Transverse colon (tissue), 4 donors: Measurements from ENCODE around the gene UGT1A10. TPM values are rescaled to one million over a fixed set of nuclear protein-coding genes. Genes with fewer than 3 reads are reported as not detected.

Source experiments
- DNase-seq: peaks from one replicate; pipeline ENCODE4 v3.0.0-alpha.2; 2019
- H3K27ac ChIP-seq, 4 donors: fragments of 200-600 bp; sonication (generic); 2 replicates each; pipeline ENCODE4 v1.5.1; 2016 to 2018; ENCODE audit warnings: inconsistent platforms in 4 of 4
- H3K27me3 ChIP-seq: fragments of 200-600 bp; sonication (generic); 2 replicates; pipeline ENCODE4 v1.5.1; 2017; ENCODE audit warnings: inconsistent platforms
- H3K36me3 ChIP-seq, 4 donors: fragments of 200-600 bp; sonication (generic); 2 replicates each; pipeline ENCODE4 v1.5.1; 2017 to 2019; ENCODE audit warnings: inconsistent platforms in 4 of 4
- H3K4me1 ChIP-seq, 4 donors: fragments of 200-600 bp; sonication (generic); 2 replicates each; pipeline ENCODE4 v1.5.1; 2017 to 2020; ENCODE audit warnings: inconsistent platforms in 4 of 4
- H3K4me3 ChIP-seq, 4 donors: fragments of 200-600 bp; sonication (generic); 1 replicate in 1 of 4; 2 replicates in 3 of 4; pipeline versions ENCODE4 v1.5.1 to v1.6.1; 2017 to 2019; ENCODE audit warnings: inconsistent platforms in 4 of 4
- H3K9me3 ChIP-seq, 2 donors: fragments of 200-600 bp; sonication (generic); 2 replicates each; pipeline ENCODE4 v1.5.1; 2017 to 2019; ENCODE audit warnings: inconsistent platforms in 2 of 2
- EP300 ChIP-seq: sonication (generic); formaldehyde crosslinking; IDR thresholded peaks from one replicate; pipeline ENCODE4 v1.6.1; 2017; ENCODE audit warnings: antibody characterized with exemption, low read depth
- POLR2A ChIP-seq: fragments of 450-650 bp; IDR thresholded peaks from one replicate; pipeline ENCODE4 v1.6.1; 2016; ENCODE audit warnings: antibody characterized with exemption, mild to moderate bottlenecking, moderate library complexity
- POLR2AphosphoS5 ChIP-seq, 3 donors: sonication (generic); formaldehyde crosslinking; IDR thresholded peaks; one replicate each; pipeline ENCODE4 v1.6.1; 2016; ENCODE audit warnings: antibody characterized with exemption in 3 of 3
- WGBS, 2 donors: methylation state at CpG; one replicate each; pipeline ENCODE4 v1.1.5; 2018; ENCODE audit warnings: low coverage in 1 of 2; 5-methylcytosine and 5-hydroxymethylcytosine counted together
- in situ Hi-C, 4 donors: fragments of 200-750 bp; cut with MboI; loops; one replicate each; pipeline versions ENCODE4 v1.15.0 to v1.15.1; 2017; ENCODE audit warnings: low sequenced_read_pairs in 3 of 4, low pct_ligation_motif_present in 1 of 4, low pct_unique_long_range_greater_than_20kb in 1 of 4
- intact Hi-C: fragments of 100-400 bp; cut with DNase I; formaldehyde crosslinking; loops from one replicate; pipeline ENCODE4 v1.15.1; 2023; ENCODE audit warnings: low total_unique reads
- total RNA-seq, 4 donors: library from RNA; depleted of rRNA; stranded (reverse); fragments of >200 nt; gene quantifications; one replicate each; pipeline ENCODE4 v1.1.0, GENCODE V29; 2016
- TF ChIP-seq, protein P1 (sequence below), 5 experiments: fragments of 200-600 bp in 3 of 5; fragments of 450-650 bp in 2 of 5; sonication (generic) in 3 of 5; IDR thresholded peaks; 1 replicate in 2 of 5; 2 replicates in 3 of 5; pipeline ENCODE4 v1.5.1; 2016 to 2017; ENCODE audit warnings: antibody characterized with exemption in 5 of 5, inconsistent platforms in 3 of 5, mild to moderate bottlenecking in 2 of 5, moderate library complexity in 1 of 5

The UGT1A10 gene
- total RNA-seq, 4 donors from 2014 or later: 54.2 to 87.5 (median 54.9) TPM

DNA sequence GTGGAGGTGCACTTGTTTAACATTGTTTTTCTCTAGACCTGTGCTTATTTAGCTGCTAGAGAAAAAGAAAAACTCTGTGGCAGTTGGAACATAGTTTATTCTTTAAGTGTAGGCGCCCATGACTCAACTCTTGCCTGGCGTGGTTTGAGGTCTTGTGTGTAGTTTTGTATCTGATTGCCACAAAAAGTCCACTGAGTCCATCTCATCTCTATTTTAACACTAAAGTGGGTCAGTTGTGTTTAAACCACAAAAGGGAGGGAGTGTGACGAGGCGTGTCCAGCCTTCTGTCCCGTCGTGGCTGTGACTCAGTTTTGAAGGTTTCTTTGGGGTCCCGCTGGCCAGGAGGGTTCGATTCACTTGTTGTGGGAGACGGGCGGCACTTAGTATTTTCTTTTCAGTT lies 20.2 kb downstream of the UGT1A10 start:
- no peak for DNase-seq
- no peaks in the 10 kb centered on the region for H3K9me3 ChIP-seq
- no peaks in the 10 kb centered on the region for H3K27me3 ChIP-seq
- no peaks in the 10 kb centered on the region for H3K36me3 ChIP-seq
- in situ Hi-C loops (no loop called here), intact Hi-C loops (no loop called here)
- no peak overlapping the region for H3K4me3 ChIP-seq
- WGBS, 2 donors: 40 to 75% methylated on average over 1 to 10 of the region's 10 CpGs
- no peak overlapping the region for H3K27ac ChIP-seq
- H3K4me1 ChIP-seq: peaks cover 0 to under 1% (median 0%) of the 10 kb centered on the region in 4 donors
- TF ChIP-seq POLR2AphosphoS5 (IDR thresholded peaks at IDR 0.05): no peak
- TF ChIP-seq, protein P1, sequence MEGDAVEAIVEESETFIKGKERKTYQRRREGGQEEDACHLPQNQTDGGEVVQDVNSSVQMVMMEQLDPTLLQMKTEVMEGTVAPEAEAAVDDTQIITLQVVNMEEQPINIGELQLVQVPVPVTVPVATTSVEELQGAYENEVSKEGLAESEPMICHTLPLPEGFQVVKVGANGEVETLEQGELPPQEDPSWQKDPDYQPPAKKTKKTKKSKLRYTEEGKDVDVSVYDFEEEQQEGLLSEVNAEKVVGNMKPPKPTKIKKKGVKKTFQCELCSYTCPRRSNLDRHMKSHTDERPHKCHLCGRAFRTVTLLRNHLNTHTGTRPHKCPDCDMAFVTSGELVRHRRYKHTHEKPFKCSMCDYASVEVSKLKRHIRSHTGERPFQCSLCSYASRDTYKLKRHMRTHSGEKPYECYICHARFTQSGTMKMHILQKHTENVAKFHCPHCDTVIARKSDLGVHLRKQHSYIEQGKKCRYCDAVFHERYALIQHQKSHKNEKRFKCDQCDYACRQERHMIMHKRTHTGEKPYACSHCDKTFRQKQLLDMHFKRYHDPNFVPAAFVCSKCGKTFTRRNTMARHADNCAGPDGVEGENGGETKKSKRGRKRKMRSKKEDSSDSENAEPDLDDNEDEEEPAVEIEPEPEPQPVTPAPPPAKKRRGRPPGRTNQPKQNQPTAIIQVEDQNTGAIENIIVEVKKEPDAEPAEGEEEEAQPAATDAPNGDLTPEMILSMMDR (IDR thresholded peaks at IDR 0.05): no peak

DNA sequence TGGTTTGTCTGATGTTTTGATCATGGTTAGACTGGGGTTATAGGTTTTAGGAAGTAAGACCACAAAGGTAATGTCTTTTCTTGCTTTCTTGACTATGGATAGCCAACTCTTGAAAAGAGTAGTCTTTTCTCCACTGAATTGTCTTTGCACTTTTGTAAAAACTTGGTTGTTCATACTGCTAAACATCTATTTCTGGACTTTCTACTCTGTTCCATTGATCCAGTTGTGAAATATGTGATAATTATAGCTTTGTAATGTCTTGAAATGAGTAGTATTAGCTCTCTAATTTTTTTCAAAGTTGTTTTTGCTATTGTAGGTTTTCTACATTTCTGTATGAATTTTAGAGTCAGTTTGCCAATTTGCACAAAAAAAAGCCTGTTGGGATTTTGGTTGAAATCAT lies 22.4 kb downstream of the UGT1A10 start:
- intact Hi-C loops: no loop called here
- Histone ChIP-seq H3K27ac (no peak overlapping the region), H3K27me3 (no peaks in the 10 kb centered on the region), H3K4me3 (no peak overlapping the region), H3K4me1 (no peaks in the 10 kb centered on the region), H3K36me3 (no peaks in the 10 kb centered on the region), H3K9me3 (no peaks in the 10 kb centered on the region)
- TF ChIP-seq, protein P1 (IDR thresholded peaks at IDR 0.05): no peak
- TF ChIP-seq EP300 (no peak), POLR2AphosphoS5 (IDR thresholded peaks at IDR 0.05) (no peak), POLR2A (no peak)
- DNase-seq: no peak
- in situ Hi-C loops: no loop called here

DNA sequence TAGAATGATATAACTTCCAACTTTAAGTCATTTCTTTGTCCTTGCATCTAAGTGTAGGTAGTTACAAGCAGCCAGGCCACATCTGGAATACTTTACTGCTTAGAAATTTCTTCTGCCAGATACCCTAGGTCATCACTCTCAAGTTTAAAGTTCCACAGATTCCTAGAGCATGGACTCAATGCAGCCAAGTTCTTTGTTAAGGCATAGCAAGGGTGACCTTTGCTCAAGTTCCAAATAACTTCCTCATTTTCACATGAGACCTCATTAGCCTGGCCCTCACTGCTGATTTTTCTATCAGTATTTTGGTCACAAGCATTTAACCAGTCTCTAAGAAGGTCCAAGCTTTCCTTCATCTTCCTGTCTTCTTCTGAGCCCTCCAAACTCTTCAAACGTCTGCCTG lies 27.7 kb downstream of the UGT1A10 start:
- H3K36me3 ChIP-seq: no peaks in the 10 kb centered on the region
- H3K9me3 ChIP-seq: no peaks in the 10 kb centered on the region
- no peaks in the 10 kb centered on the region for H3K4me1 ChIP-seq
- WGBS, 2 donors: 22 to 55% methylated on average over 1 of the region's 1 CpG
- no peak overlapping the region for H3K27ac ChIP-seq
- TF ChIP-seq EP300: no peak
- no peak for TF ChIP-seq POLR2AphosphoS5 (IDR thresholded peaks at IDR 0.05)
- TF ChIP-seq, protein P1 (IDR thresholded peaks at IDR 0.05): no peak
- no peak for TF ChIP-seq POLR2A
- intact Hi-C loops: no loop called here
- DNase-seq: no peak
- no peak overlapping the region for H3K4me3 ChIP-seq
- H3K27me3 ChIP-seq: no peaks in the 10 kb centered on the region
- in situ Hi-C loops: no loop called here

DNA sequence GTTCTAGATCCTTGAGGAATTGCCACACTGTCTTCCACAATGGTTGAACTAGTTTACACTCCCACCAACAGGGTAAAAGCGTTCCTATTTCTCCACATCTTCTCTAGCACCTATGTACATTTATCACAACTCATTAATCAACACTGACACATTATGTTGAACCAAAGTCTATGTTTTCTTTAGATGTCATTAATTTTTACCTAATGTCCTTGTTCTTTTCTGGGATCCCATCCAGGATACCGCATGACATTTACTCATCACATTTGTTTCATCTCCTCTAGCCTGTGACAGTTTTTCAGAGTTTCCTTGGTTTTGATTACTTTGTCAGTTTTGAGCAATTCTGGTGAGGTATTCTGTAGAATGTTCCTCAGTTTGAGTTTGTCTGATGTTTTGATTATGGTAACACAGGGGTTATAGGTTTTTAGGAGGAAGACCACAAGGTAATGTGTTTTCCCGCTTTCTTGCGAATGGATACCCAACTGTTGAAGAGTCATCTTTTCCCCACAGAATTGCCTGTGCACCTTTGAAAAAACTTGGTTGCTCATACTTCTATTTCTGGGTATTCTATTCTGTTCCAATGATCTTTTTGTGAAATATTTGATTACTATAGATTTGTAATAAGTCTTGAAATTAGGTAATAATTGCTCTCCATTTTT lies 32.5 kb downstream of the UGT1A10 start:
- in situ Hi-C loops (no loop called here), intact Hi-C loops (no loop called here)
- no peak overlapping the region for H3K27ac ChIP-seq
- no peaks in the 10 kb centered on the region for H3K27me3 ChIP-seq
- H3K9me3 ChIP-seq: no peaks in the 10 kb centered on the region
- WGBS, 2 donors: 89 to 93% methylated on average over 3 to 4 of the region's 4 CpGs
- DNase-seq: no peak
- no peaks in the 10 kb centered on the region for H3K4me1 ChIP-seq
- H3K4me3 ChIP-seq: no peak overlapping the region
- no peaks in the 10 kb centered on the region for H3K36me3 ChIP-seq
- TF ChIP-seq POLR2A (no peak), EP300 (no peak), POLR2AphosphoS5 (IDR thresholded peaks at IDR 0.05) (no peak)
- TF ChIP-seq, protein P1 (IDR thresholded peaks at IDR 0.05): no peak
